HepG2 (cell line): ENCODE results near the gene UBE2O. TPM values are rescaled to one million over a fixed set of nuclear protein-coding genes. Genes with fewer than 3 reads are reported as not detected.

ENCODE experiments used
- ATAC-seq: fragments of 200-7000 bp; cut with Tn5 transposase; 3 replicates; pipeline ENCODE4 v1.9.1; 2020; ENCODE audit warnings: mild to moderate bottlenecking, moderate library complexity
- BruUV-seq: library from RNA; stranded (reverse); fragments of 400-500 nt; replicated peaks from 2 replicates; lab custom pipeline; 2021; lab: Mats Ljungman, UMichigan
- CTCF ChIA-PET: fragments of 300-600 bp; formaldehyde crosslinking; extraction: SDS; loops from one replicate; lab custom pipeline; 2021; ENCODE audit warnings: low total read pairs, inconsistent platforms, low intra/inter-chr PET ratio; lab: Yijun Ruan, JAX
- POLR2A ChIA-PET: fragments of 350-600 bp; sonication (Branson Sonifier 250); formaldehyde crosslinking; loops from one replicate; lab custom pipeline; 2020; ENCODE audit warnings: antibody characterized with exemption, inconsistent platforms; lab: Yijun Ruan, JAX
- DNase-seq: peaks from one replicate; pipeline ENCODE4 v3.0.0-alpha.2; 2015; ENCODE audit warnings: low spot score
- FAIRE-seq: peaks from 3 replicates; lab custom pipeline; 2011; peaks lifted over from hg19 to GRCh38; lab: Jason Lieb, UNC
- H2AFZ ChIP-seq: one replicate; pipeline ENCODE4 v1.6.1; 2011; ENCODE audit warnings: low read length, inconsistent platforms
- H3K27ac ChIP-seq: fragments of 300-600 bp; 3 replicates; pipeline ENCODE4 v1.8.0; 2011; ENCODE audit warnings: mixed run types, mild to moderate bottlenecking, mixed read lengths, low read length, inconsistent platforms; ENCODE audit not compliant: insufficient read depth; ENCODE audit errors: extremely low read length
- H3K27me3 ChIP-seq, 2 experiments: fragments of 200-600 bp in 1 of 2; 2 replicates in 1 of 2; 3 replicates in 1 of 2; pipeline versions ENCODE4 v1.6.0 to v1.8.0; 2011; ENCODE audit warnings: low read length in 2 of 2, mild to moderate bottlenecking in 2 of 2, moderate library complexity in 2 of 2, inconsistent platforms in 1 of 2; ENCODE audit not compliant: insufficient read depth in 2 of 2, control insufficient read depth in 1 of 2
- H3K36me3 ChIP-seq, 2 experiments: fragments of 200-600 bp in 1 of 2; replicated peaks in 1 of 2; 2 replicates in 1 of 2; 3 replicates in 1 of 2; pipeline versions ENCODE4 v1.5.1 to v1.8.0; 2011; ENCODE audit warnings: low read length in 2 of 2, inconsistent platforms in 1 of 2; ENCODE audit not compliant: insufficient read depth in 2 of 2, control insufficient read depth in 1 of 2
- H3K4me1 ChIP-seq: 2 replicates; pipeline ENCODE4 v1.5.1; 2012; ENCODE audit warnings: low read length, inconsistent platforms; ENCODE audit not compliant: insufficient read depth
- H3K4me2 ChIP-seq: 2 replicates; pipeline ENCODE4 v1.6.0; 2011; ENCODE audit warnings: low read depth, low read length, inconsistent platforms
- H3K4me3 ChIP-seq, 3 experiments: fragments of 200-600 bp in 1 of 3; sonication (generic), shearing (Covaris generic) in 1 of 3; replicated peaks in 1 of 3; 2 replicates each; pipeline ENCODE4 v1.5.1; 2011 to 2016; ENCODE audit warnings: low read length in 3 of 3, inconsistent platforms in 2 of 3, low read depth in 2 of 3, mild to moderate bottlenecking in 2 of 3, control low read depth in 1 of 3, mixed read lengths in 1 of 3; ENCODE audit not compliant: insufficient read depth in 1 of 3
- H3K79me2 ChIP-seq: one replicate; pipeline ENCODE4 v1.6.1; 2011; ENCODE audit warnings: low read length, inconsistent platforms; ENCODE audit not compliant: insufficient read depth
- H3K9ac ChIP-seq: 2 replicates; pipeline ENCODE4 v1.6.0; 2011; ENCODE audit warnings: mild to moderate bottlenecking, low read depth, low read length, inconsistent platforms; ENCODE audit not compliant: insufficient read depth
- H3K9me3 ChIP-seq: 2 replicates; pipeline ENCODE4 v1.5.1; 2012; ENCODE audit warnings: mild to moderate bottlenecking, low read length
- H4K20me1 ChIP-seq: 2 replicates; pipeline ENCODE4 v1.6.0; 2011; ENCODE audit warnings: inconsistent platforms, mild to moderate bottlenecking, low read length, moderate library complexity; ENCODE audit not compliant: insufficient read depth
- E2F5 ChIP-seq: sonication (generic); formaldehyde crosslinking; conservative IDR thresholded peaks from 2 replicates; pipeline ENCODE4 v1.4.0; 2020; ENCODE audit warnings: missing genetic modification reagents
- ETV6 ChIP-seq: sonication (generic); formaldehyde crosslinking; conservative IDR thresholded peaks from 2 replicates; pipeline ENCODE4 v1.4.0; 2020; ENCODE audit warnings: missing genetic modification reagents
- FOXJ3 ChIP-seq: sonication (generic); formaldehyde crosslinking; IDR thresholded peaks from 2 replicates; pipeline ENCODE4 v1.4.0; 2020; ENCODE audit warnings: missing genetic modification reagents, mild to moderate bottlenecking, borderline replicate concordance
- GATAD2A ChIP-seq: IDR thresholded peaks from 2 replicates; pipeline ENCODE4 v1.6.1; 2016
- HIVEP1 ChIP-seq: sonication (generic); formaldehyde crosslinking; IDR thresholded peaks from 2 replicates; pipeline ENCODE4 v1.4.0; 2020; ENCODE audit warnings: mild to moderate bottlenecking, missing genetic modification reagents
- HNF4A ChIP-seq: sonication (generic); formaldehyde crosslinking; IDR thresholded peaks from 2 replicates; pipeline ENCODE4 v1.4.0; 2020; ENCODE audit warnings: missing genetic modification reagents
- KAT2B ChIP-seq: fragments of 150-350 bp; IDR thresholded peaks from 2 replicates; pipeline ENCODE4 v1.6.1; 2014; ENCODE audit warnings: low read depth, low read length, borderline replicate concordance
- SAP130 ChIP-seq: IDR thresholded peaks from 2 replicates; pipeline ENCODE4 v1.6.1; 2016; ENCODE audit warnings: low read depth
- STAG1 ChIP-seq: sonication (generic); formaldehyde crosslinking; IDR thresholded peaks from 2 replicates; pipeline ENCODE4 v1.4.0; 2020; ENCODE audit warnings: missing genetic modification reagents
- ZBTB20 ChIP-seq: sonication (generic); formaldehyde crosslinking; IDR thresholded peaks from 2 replicates; pipeline ENCODE4 v1.8.1; 2023; ENCODE audit warnings: missing genetic modification reagents, low read depth, mild to moderate bottlenecking, borderline replicate concordance
- ZNF430 ChIP-seq: sonication (generic); formaldehyde crosslinking; IDR thresholded peaks from 2 replicates; pipeline ENCODE4 v1.9.0; 2021; ENCODE audit warnings: mild to moderate bottlenecking, missing genetic modification reagents
- ZNF558 ChIP-seq: sonication (generic); formaldehyde crosslinking; IDR thresholded peaks from 2 replicates; pipeline ENCODE4 v1.9.0; 2022; ENCODE audit warnings: mild to moderate bottlenecking, missing genetic modification reagents, borderline replicate concordance
- ZNF589 ChIP-seq: sonication (generic); formaldehyde crosslinking; conservative IDR thresholded peaks from 2 replicates; pipeline ENCODE4 v1.8.0; 2022; ENCODE audit warnings: mild to moderate bottlenecking, moderate library complexity, missing genetic modification reagents
- WGBS: methylation state at CpG from one replicate; pipeline ENCODE4 v1.1.6; 2017; ENCODE audit warnings: low lambda C conversion rate; 5-methylcytosine and 5-hydroxymethylcytosine counted together
- in situ Hi-C: cut with HindIII; loops from 2 replicates; pipeline ENCODE4 v1.10.0; 2017; ENCODE audit warnings: low pct_unique_long_range_greater_than_20kb; ENCODE audit not compliant: extremely low pct_ligation_motif_present
- intact Hi-C: fragments of 100-400 bp; cut with micrococcal nuclease; formaldehyde crosslinking; loops from one replicate; pipeline ENCODE4 v1.10.0; 2022; ENCODE audit not compliant: unreplicated experiment
- polyA plus RNA-seq, 8 experiments: library from polyadenylated mRNA; depleted of rRNA in 3 of 8; stranded (reverse) in 7 of 8; unstranded in 1 of 8; fragments of >200 nt; fragmentation: Illumina TruSeq in 4 of 8; extraction: Trizol in 4 of 8; gene quantifications; 2 replicates each; pipeline versions ENCODE4 v1.2.1 to v1.2.3, GENCODE V29; 2011 to 2016; ENCODE audit warnings: low read depth in 4 of 8, missing spikeins in 1 of 8, mixed read lengths in 1 of 8; ENCODE audit not compliant: insufficient read depth in 1 of 8
- total RNA-seq, 5 experiments: library from RNA; depleted of rRNA; stranded (reverse); fragments of >200 nt; fragmentation: Illumina TruSeq; extraction: Trizol; gene quantifications; 2 replicates each; pipeline ENCODE4 v1.2.3, GENCODE V29; 2016; ENCODE audit warnings: low read depth in 1 of 5
- TF ChIP-seq, protein P1 (sequence below): sonication (generic); formaldehyde crosslinking; IDR thresholded peaks from 2 replicates; pipeline ENCODE4 v1.8.0; 2022; ENCODE audit warnings: low read depth, missing genetic modification reagents
- TF ChIP-seq, protein P2 (sequence below): sonication (generic); formaldehyde crosslinking; IDR thresholded peaks from 2 replicates; pipeline ENCODE4 v1.5.0; 2020; ENCODE audit warnings: missing genetic modification reagents

Gene UBE2O
- total and polyA plus RNA-seq, 2 of the 13 experiments (the other 11 are each of a cell fraction or from before 2014, with no cell fraction given), result 21.5 to 23.5 TPM

DNA sequence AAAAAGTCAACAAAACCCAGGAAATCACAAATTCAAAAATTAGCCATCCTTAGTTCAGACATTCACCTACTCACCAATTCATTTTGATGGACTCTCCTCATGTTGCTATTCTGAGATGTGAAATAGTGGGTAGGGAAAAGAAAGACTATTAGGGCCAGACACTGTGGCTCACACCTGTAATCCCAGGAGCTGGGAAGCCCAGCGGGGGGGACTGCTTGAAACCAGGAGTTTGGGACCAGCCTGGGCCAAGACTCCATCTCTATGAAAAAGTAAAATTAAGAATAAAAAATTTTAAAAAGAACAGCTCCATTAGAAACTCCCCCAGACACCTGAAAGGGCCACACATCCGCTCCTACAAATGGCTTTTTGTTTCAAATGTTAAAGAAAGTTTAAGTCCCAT is 21.4 kb downstream of the UBE2O start:
- CTCF ChIA-PET, result no interaction called here

DNA sequence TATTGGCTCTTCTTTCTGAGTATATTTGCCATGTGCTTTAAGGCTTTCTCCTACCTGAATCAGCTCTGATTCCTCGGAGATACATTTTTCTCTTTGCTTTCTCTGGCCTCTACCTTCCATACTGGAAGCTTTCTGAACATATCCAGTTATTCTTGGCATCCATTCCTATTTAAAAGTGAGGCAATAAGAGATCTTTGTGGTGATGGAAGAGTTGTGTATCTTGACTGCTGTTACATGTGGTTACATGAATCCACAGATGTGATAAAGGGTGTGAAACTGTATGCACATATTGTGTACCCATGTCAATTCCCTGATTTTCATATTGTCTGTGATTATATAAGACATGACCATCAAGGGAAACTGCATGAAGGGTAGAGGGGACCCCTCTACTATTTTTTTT is 24.4 kb downstream of the UBE2O start:
- intact Hi-C loops, result no loop called here
- FAIRE-seq (no peak), DNase-seq (no peak), ATAC-seq (no peak)
- no peaks in the 10 kb centered on the region for H3K27me3 ChIP-seq
- no peak overlapping the region for H3K4me2 ChIP-seq
- peaks cover 74% of the 10 kb centered on the region for H3K79me2 ChIP-seq
- H3K36me3 ChIP-seq, result peaks cover 3 to 5% of the 10 kb centered on the region in 2 experiments; a peak in 3 of 5 replicates
- no peaks in the 10 kb centered on the region for H3K9me3 ChIP-seq
- no peak overlapping the region for H3K9ac ChIP-seq
- BruUV-seq, result no TSS peak
- WGBS, result 98% methylated on average over 1 of the region's 1 CpG
- H3K4me3 ChIP-seq, result no peak overlapping the region
- peaks cover 25% of the 10 kb centered on the region for H4K20me1 ChIP-seq
- POLR2A ChIA-PET, result interaction anchor here (1.2 kb wide), 1 partner anchor 74 kb away, joined by 3 read pairs; no protein-coding TSS in a partner anchor
- CTCF ChIA-PET, result no interaction called here
- in situ Hi-C loops, result no loop called here
- H3K4me1 ChIP-seq, result peaks cover 12% of the 10 kb centered on the region; the same call in 1 of the 2 replicates
- no peak overlapping the region for H2AFZ ChIP-seq
- no peak overlapping the region for H3K27ac ChIP-seq
- TF ChIP-seq ZNF589 (CRISPR knock-in tag) (no peak), HNF4A (CRISPR knock-in tag) (no peak), ZNF430 (no peak), STAG1 (CRISPR knock-in tag) (no peak), GATAD2A (CRISPR knock-in tag) (no peak), ZBTB20 (CRISPR knock-in tag) (no peak), KAT2B (no peak), ETV6 (CRISPR knock-in tag) (no peak), HIVEP1 (CRISPR knock-in tag) (no peak)
- TF ChIP-seq, protein P1, sequence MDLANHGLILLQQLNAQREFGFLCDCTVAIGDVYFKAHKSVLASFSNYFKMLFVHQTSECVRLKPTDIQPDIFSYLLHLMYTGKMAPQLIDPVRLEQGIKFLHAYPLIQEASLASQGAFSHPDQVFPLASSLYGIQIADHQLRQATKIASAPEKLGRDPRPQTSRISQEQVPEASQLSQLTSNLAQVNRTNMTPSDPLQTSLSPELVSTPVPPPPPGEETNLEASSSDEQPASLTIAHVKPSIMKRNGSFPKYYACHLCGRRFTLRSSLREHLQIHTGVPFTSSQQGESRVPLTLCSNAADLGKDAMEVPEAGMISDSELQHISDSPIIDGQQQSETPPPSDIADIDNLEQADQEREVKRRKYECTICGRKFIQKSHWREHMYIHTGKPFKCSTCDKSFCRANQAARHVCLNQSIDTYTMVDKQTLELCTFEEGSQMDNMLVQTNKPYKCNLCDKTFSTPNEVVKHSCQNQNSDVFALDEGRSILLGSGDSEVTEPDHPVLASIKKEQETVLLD, result no peak

More for the DNA sequence above, 21.4 kb downstream of the UBE2O start:
- no peak overlapping the region for H3K27ac ChIP-seq
- in situ Hi-C loops (no loop called here), intact Hi-C loops (no loop called here)
- no peak overlapping the region for H3K4me3 ChIP-seq
- DNase-seq (no peak), FAIRE-seq (no peak), ATAC-seq (no peak)
- no peak overlapping the region for H3K9ac ChIP-seq
- H3K79me2 ChIP-seq, result peaks cover 85% of the 10 kb centered on the region
- TF ChIP-seq FOXJ3 (CRISPR knock-in tag) (no peak), SAP130 (CRISPR knock-in tag) (no peak), ZNF558 (no peak), E2F5 (CRISPR knock-in tag) (no peak)
- TF ChIP-seq, protein P2, sequence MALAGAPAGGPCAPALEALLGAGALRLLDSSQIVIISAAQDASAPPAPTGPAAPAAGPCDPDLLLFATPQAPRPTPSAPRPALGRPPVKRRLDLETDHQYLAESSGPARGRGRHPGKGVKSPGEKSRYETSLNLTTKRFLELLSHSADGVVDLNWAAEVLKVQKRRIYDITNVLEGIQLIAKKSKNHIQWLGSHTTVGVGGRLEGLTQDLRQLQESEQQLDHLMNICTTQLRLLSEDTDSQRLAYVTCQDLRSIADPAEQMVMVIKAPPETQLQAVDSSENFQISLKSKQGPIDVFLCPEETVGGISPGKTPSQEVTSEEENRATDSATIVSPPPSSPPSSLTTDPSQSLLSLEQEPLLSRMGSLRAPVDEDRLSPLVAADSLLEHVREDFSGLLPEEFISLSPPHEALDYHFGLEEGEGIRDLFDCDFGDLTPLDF, result no peak
- H2AFZ ChIP-seq, result no peak overlapping the region
- no peaks in the 10 kb centered on the region for H3K9me3 ChIP-seq
- H3K4me2 ChIP-seq, result no peak overlapping the region
- H3K27me3 ChIP-seq, result no peaks in the 10 kb centered on the region
- H4K20me1 ChIP-seq, result peaks cover 33% of the 10 kb centered on the region
- WGBS, result 96% methylated on average over 2 of the region's 2 CpGs
- POLR2A ChIA-PET, result no interaction called here
- peaks cover 13% of the 10 kb centered on the region for H3K4me1 ChIP-seq
- H3K36me3 ChIP-seq, result peaks cover 4 to 16% of the 10 kb centered on the region in 2 experiments; a peak in 3 of 5 replicates
- no TSS peak for BruUV-seq
